Neutrophil (primary cell): ENCODE data around the gene LPP.

Source experiments
- H3K27ac ChIP-seq: fragments of 200-600 bp; sonication (generic); 2 replicates; pipeline ENCODE4 v1.5.1; 2016; ENCODE audit warnings: mild to moderate bottlenecking, moderate library complexity
- H3K27me3 ChIP-seq: fragments of 200-600 bp; sonication (generic); 2 replicates; pipeline ENCODE4 v1.6.0; 2016; ENCODE audit warnings: mild to moderate bottlenecking
- H3K36me3 ChIP-seq: fragments of 200-600 bp; sonication (generic); 2 replicates; pipeline ENCODE4 v1.5.1; 2017
- H3K4me1 ChIP-seq, 2 experiments: fragments of 200-600 bp in 1 of 2; sonication (generic) in 1 of 2; 1 replicate in 1 of 2; 2 replicates in 1 of 2; pipeline versions ENCODE4 v1.5.1 to v1.6.1; 2013 to 2016; ENCODE audit warnings: low read depth in 1 of 2, low read length in 1 of 2, mild to moderate bottlenecking in 1 of 2, moderate library complexity in 1 of 2; ENCODE audit not compliant: control insufficient read depth in 1 of 2, insufficient read depth in 1 of 2
- H3K4me3 ChIP-seq, 2 experiments: fragments of 200-600 bp in 1 of 2; sonication (generic) in 1 of 2; 1 replicate in 1 of 2; 2 replicates in 1 of 2; pipeline ENCODE4 v1.5.1; 2013 to 2016; ENCODE audit warnings: low read depth in 1 of 2, low read length in 1 of 2, mild to moderate bottlenecking in 1 of 2, moderate library complexity in 1 of 2
- H3K9me3 ChIP-seq: fragments of 200-600 bp; sonication (generic); 2 replicates; pipeline ENCODE4 v1.5.1; 2016
- CTCF ChIP-seq: fragments of 200-600 bp; sonication (generic); IDR thresholded peaks from 2 replicates; pipeline ENCODE4 v1.5.1; 2016; ENCODE audit warnings: antibody characterized with exemption

LPP gene

GRCh38 chr3:188339410-188340295 lies 185.7 kb downstream of the LPP start:
- H3K9me3 ChIP-seq, result no peaks in the 10 kb centered on the region
- TF ChIP-seq CTCF, result no peak
- H3K4me1 ChIP-seq, result no peaks in the 10 kb centered on the region
- H3K36me3 ChIP-seq, result no peaks in the 10 kb centered on the region
- no peak overlapping the region for H3K27ac ChIP-seq
- no peak overlapping the region for H3K4me3 ChIP-seq
- no peaks in the 10 kb centered on the region for H3K27me3 ChIP-seq

DNA sequence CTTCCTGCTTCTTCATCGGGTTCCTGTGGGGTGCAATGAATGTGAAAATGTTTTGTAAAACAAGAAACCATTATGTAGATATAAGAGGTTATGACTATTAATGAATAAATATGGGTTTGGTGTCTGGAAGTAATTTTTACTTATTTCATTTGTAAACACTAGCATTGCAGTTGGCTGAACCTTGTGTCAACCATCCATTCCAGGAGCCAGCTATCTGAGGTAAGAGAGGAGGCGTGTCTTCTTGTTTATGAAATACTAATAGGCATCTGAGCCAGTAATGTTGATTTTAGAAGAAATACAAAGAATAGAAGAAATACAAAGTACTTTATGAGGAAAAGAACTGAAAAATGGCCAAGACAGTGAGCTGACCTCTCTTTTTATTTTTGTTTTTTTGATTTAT lies 187.5 kb downstream of the LPP start:
- Histone ChIP-seq H3K27ac (no peak overlapping the region), H3K4me1 (no peaks in the 10 kb centered on the region), H3K36me3 (no peaks in the 10 kb centered on the region), H3K4me3 (no peak overlapping the region), H3K27me3 (no peaks in the 10 kb centered on the region), H3K9me3 (no peaks in the 10 kb centered on the region)
- TF ChIP-seq CTCF, result no peak

DNA sequence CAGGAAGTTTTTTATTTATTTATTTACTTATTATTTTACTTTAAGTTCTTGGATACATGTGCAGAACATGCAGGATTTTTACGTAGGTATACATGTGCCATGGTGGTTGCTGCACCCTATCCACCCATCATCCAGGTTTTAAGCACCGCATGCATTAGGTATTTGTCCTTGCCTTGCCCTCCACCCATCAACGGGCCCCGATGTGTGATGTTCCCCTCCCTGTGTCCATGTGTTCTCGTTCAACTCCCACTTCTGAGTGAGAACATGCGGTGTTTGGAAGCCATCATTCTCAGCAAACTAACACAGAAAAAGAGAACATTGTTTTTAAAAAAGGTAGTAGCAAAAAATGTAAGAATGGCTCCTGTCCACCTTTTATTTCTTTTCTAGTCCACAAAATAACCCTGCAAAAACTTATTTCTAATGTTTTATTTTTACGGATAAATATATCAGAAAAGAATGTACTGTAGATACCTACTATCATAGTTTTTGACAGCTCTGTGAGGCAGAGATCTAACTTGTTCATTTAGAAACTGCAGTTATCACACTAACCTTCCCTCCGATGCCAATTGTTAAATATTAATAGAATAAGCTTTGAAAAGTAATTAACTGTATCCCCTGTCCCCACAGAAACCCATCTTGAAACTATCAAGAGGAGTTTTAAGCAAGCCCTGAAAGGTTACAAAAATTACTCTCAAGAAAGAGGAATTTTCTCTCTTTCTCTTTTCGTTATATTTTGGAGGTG lies 189.2 kb downstream of the LPP start:
- Histone ChIP-seq H3K36me3 (no peaks in the 10 kb centered on the region), H3K9me3 (no peaks in the 10 kb centered on the region), H3K27me3 (no peaks in the 10 kb centered on the region), H3K4me3 (no peak overlapping the region), H3K27ac (no peak overlapping the region), H3K4me1 (peaks cover 0 to under 1% of the 10 kb centered on the region in 2 experiments)
- no peak for TF ChIP-seq CTCF

DNA sequence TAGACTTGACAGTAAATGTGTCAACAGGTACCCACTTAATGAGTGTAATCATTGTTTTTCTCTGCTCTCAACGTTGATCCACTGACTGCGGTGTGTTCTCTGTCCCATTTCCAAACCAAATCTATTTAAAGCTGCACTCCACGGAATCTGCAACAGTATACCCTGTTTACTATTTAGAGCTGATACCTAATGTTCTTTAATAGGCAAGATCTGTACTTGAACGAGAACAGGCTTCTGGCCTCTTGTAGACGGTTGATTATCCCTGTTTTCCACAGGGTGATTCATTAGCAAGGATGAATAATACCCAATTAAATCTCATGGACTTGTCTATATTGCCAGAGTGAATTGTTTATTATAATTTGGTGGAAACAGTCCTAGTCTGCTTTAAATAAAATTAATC lies 189.9 kb downstream of the LPP start:
- H3K4me1 ChIP-seq, result peaks cover 3 to 8% of the 10 kb centered on the region in 2 experiments
- H3K27me3 ChIP-seq, result no peaks in the 10 kb centered on the region
- no peak overlapping the region for H3K4me3 ChIP-seq
- no peak for TF ChIP-seq CTCF
- no peaks in the 10 kb centered on the region for H3K9me3 ChIP-seq
- H3K36me3 ChIP-seq, result no peaks in the 10 kb centered on the region
- no peak overlapping the region for H3K27ac ChIP-seq

DNA sequence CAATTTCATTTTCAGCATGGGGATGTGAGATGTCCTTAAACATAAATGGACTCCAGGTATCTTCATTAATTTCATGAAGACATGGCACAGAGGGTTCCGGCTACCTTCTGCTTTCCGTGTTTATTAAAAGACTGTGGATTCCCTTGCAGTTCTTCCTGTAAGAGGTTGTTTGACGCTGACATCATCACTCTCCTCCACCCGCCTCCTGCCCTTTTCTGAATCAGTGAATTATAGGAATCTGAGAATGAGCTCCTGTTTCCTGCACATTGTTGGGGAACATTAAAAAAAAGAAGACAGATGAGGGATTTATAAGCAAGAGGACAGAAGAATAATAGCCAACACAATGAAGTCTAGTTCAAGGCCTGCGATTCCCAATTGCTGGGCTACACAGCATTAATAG lies 191.3 kb downstream of the LPP start:
- no peaks in the 10 kb centered on the region for H3K36me3 ChIP-seq
- H3K4me3 ChIP-seq, result no peak overlapping the region
- H3K9me3 ChIP-seq, result no peaks in the 10 kb centered on the region
- peaks cover 7 to 12% of the 10 kb centered on the region in 2 experiments for H3K4me1 ChIP-seq
- no peak overlapping the region for H3K27ac ChIP-seq
- H3K27me3 ChIP-seq, result no peaks in the 10 kb centered on the region
- no peak for TF ChIP-seq CTCF
